ENCODE measurements around the gene IL17RB.

The IL17RB gene

DNA sequence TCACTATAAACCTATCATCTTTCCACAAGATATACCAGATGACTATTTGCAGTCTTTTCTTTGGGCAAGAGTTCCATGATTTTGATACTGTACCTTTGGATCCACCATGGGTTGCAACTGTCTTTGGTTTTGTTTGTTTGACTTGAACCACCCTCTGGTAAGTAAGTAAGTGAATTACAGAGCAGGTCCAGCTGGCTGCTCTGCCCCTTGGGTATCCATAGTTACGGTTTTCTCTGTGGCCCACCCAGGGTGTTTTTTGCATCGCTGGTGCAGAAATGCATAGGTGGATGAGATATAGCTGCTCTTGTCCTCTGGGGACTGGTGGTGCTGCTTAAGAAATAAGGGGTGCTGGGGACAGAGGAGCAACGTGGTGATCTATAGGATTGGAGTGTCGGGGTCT, 33.9 kb upstream of the IL17RB start:
- Histone ChIP-seq H3K27ac (ENCODE audit: low read depth in 2 of 2, low read length in 2 of 2) (no peak overlapping the region), H3K27me3 (ENCODE audit: control insufficient read depth in 2 of 2, insufficient read depth in 2 of 2, low read length in 2 of 2) (peaks cover 0 to 2% of the 10 kb centered on the region in 2 donors), H3K36me3 (ENCODE audit: control insufficient read depth in 2 of 2, insufficient read depth in 2 of 2, low read length in 2 of 2) (peaks cover 4% of the 10 kb centered on the region in 2 donors), H3K9me3 (ENCODE audit: control insufficient read depth in 2 of 2, low read length in 2 of 2) (no peaks in the 10 kb centered on the region), H3K4me1 (ENCODE audit: control insufficient read depth in 2 of 2, insufficient read depth in 2 of 2, low read length in 2 of 2) (peaks cover 2% of the 10 kb centered on the region in 2 donors), H3K4me3 (ENCODE audit: low read length in 2 of 2) (no peak overlapping the region), H3K9ac (ENCODE audit: low read depth in 1 of 2, low read length in 2 of 2) (no peak overlapping the region)

DNA sequence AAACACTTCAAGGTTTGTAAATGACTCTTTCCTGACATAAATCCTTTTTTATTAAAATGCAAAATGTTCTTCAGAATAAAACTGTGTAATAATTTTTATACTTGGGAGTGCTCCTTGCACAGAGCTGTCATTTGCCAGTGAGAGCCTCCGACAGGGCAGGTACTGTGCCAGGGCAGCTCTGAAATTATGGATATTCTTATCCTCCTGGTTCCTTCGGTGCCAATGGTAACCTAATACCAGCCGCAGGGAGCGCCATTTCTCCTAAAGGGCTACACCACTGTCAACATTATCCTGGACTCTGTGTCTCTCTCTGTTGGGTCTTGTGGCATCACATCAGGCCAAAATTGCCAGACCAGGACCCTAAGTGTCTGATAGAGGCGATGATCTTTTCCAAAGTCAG, 33.1 kb upstream of the IL17RB start:
- H3K4me1 ChIP-seq (ENCODE audit: control insufficient read depth in 2 of 2, insufficient read depth in 2 of 2, low read length in 2 of 2) = no peaks in the 10 kb centered on the region
- peaks cover 0 to 2% of the 10 kb centered on the region in 2 donors for H3K27me3 ChIP-seq (ENCODE audit: control insufficient read depth in 2 of 2, insufficient read depth in 2 of 2, low read length in 2 of 2)
- peaks cover 8 to 11% of the 10 kb centered on the region in 2 donors for H3K36me3 ChIP-seq (ENCODE audit: control insufficient read depth in 2 of 2, insufficient read depth in 2 of 2, low read length in 2 of 2)
- H3K9me3 ChIP-seq (ENCODE audit: control insufficient read depth in 2 of 2, low read length in 2 of 2) = no peaks in the 10 kb centered on the region
- no peak overlapping the region for H3K4me3 ChIP-seq (ENCODE audit: low read length in 2 of 2)
- no peak overlapping the region for H3K27ac ChIP-seq (ENCODE audit: low read depth in 2 of 2, low read length in 2 of 2)
- no peak overlapping the region for H3K9ac ChIP-seq (ENCODE audit: low read depth in 1 of 2, low read length in 2 of 2)

DNA sequence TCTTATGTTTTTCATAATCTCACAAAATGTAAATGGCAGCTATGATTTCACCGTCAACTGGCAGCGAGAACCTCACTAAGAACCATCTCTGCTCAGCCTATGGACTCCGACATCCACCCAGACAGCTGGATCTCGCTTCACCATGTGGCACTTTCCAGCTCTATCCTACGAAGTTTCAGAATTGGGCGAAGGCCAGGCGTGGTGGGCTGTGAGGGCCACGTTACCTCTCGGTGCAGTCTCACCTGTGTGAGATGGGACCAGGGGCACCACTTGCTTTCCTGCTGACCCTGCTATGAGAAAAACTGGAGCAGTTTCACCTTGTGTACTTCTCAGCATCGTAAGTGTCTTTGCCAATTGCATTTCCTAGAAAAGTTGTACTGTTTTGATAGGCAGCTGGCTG, 32.5 kb upstream of the IL17RB start:
- no peak overlapping the region for H3K9ac ChIP-seq (ENCODE audit: low read depth in 1 of 2, low read length in 2 of 2)
- peaks cover 12 to 14% of the 10 kb centered on the region in 2 donors for H3K36me3 ChIP-seq (ENCODE audit: control insufficient read depth in 2 of 2, insufficient read depth in 2 of 2, low read length in 2 of 2)
- peaks cover 0 to 2% of the 10 kb centered on the region in 2 donors for H3K27me3 ChIP-seq (ENCODE audit: control insufficient read depth in 2 of 2, insufficient read depth in 2 of 2, low read length in 2 of 2)
- no peak overlapping the region for H3K27ac ChIP-seq (ENCODE audit: low read depth in 2 of 2, low read length in 2 of 2)
- H3K4me1 ChIP-seq (ENCODE audit: control insufficient read depth in 2 of 2, insufficient read depth in 2 of 2, low read length in 2 of 2) = no peaks in the 10 kb centered on the region
- no peaks in the 10 kb centered on the region for H3K9me3 ChIP-seq (ENCODE audit: control insufficient read depth in 2 of 2, low read length in 2 of 2)
- no peak overlapping the region for H3K4me3 ChIP-seq (ENCODE audit: low read length in 2 of 2)

DNA sequence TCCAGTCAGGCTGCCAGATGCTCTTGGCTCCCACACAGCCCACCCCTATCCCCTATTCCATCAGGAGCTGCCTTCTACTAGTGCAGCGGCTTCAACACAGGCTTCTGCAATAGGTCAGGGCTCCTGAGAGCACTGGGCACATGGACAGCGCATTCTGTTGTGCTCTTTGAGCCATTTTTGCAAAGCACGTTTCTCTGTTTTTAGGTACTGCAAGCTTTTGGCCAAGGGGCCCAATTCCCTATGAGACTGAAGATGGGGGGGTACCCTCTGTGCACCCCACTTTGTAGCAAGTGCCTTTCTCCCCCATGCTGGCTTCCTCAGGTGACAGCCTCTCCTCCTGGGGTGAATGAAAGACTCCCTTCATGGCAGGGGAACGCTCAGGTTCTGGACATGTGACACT, 31.3 kb upstream of the IL17RB start:
- H3K4me1 ChIP-seq (ENCODE audit: control insufficient read depth in 2 of 2, insufficient read depth in 2 of 2, low read length in 2 of 2) = no peaks in the 10 kb centered on the region
- H3K4me3 ChIP-seq (ENCODE audit: low read length in 2 of 2) = no peak overlapping the region
- peaks cover 0 to 2% of the 10 kb centered on the region in 2 donors for H3K27me3 ChIP-seq (ENCODE audit: control insufficient read depth in 2 of 2, insufficient read depth in 2 of 2, low read length in 2 of 2)
- no peak overlapping the region for H3K27ac ChIP-seq (ENCODE audit: low read depth in 2 of 2, low read length in 2 of 2)
- peaks cover 16 to 25% of the 10 kb centered on the region in 2 donors for H3K36me3 ChIP-seq (ENCODE audit: control insufficient read depth in 2 of 2, insufficient read depth in 2 of 2, low read length in 2 of 2)
- no peaks in the 10 kb centered on the region for H3K9me3 ChIP-seq (ENCODE audit: control insufficient read depth in 2 of 2, low read length in 2 of 2)
- no peak overlapping the region for H3K9ac ChIP-seq (ENCODE audit: low read depth in 1 of 2, low read length in 2 of 2)

DNA sequence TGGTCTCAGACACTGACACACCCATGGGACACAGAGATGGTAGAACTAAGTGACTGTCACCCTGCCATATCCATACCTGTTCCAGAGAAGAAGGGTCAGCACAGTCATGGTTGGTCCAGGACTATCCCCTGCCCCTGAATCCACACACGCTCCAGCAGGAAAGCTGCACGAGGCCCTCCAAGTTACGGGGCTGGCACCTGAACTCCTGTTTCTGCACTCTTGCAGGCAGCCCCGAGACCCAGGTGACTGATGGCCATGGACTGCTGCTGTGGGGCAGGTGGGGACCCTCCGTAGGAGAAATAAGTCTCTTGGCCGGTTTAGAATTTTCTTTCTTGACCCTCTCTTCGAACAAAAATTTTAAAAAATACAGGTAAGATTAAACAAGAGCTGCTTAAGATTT, 30.7 kb upstream of the IL17RB start:
- Histone ChIP-seq H3K9me3 (ENCODE audit: control insufficient read depth in 2 of 2, low read length in 2 of 2) (no peaks in the 10 kb centered on the region), H3K4me3 (ENCODE audit: low read length in 2 of 2) (no peak overlapping the region), H3K9ac (ENCODE audit: low read depth in 1 of 2, low read length in 2 of 2) (no peak overlapping the region), H3K4me1 (ENCODE audit: control insufficient read depth in 2 of 2, insufficient read depth in 2 of 2, low read length in 2 of 2) (no peaks in the 10 kb centered on the region), H3K27ac (ENCODE audit: low read depth in 2 of 2, low read length in 2 of 2) (no peak overlapping the region), H3K36me3 (ENCODE audit: control insufficient read depth in 2 of 2, insufficient read depth in 2 of 2, low read length in 2 of 2) (peaks cover 16 to 31% of the 10 kb centered on the region in 2 donors), H3K27me3 (ENCODE audit: control insufficient read depth in 2 of 2, insufficient read depth in 2 of 2, low read length in 2 of 2) (peaks cover 0 to 2% of the 10 kb centered on the region in 2 donors)

DNA sequence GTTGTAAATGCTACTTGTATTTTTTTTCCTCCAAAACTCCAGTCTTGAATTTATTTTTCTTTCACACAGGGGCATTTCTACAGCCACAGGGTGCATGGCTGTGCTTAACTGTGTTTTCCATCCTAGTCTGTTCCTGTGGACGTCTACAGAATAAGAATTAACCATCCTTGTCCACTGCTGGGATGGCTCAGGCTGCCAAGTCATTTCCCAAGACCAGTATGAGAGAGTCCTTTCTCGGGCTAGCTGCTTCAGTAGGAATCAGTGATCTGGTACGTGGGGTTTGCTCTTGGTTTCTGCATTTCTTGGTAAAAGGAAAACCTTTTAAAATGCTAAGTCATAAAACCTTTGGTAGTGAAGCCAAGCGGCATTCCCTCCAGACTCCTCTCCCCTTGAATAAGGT, 29.9 kb upstream of the IL17RB start:
- H3K4me3 ChIP-seq (ENCODE audit: low read length in 2 of 2) = no peak overlapping the region
- H3K4me1 ChIP-seq (ENCODE audit: control insufficient read depth in 2 of 2, insufficient read depth in 2 of 2, low read length in 2 of 2) = no peaks in the 10 kb centered on the region
- no peak overlapping the region for H3K27ac ChIP-seq (ENCODE audit: low read depth in 2 of 2, low read length in 2 of 2)

DNA sequence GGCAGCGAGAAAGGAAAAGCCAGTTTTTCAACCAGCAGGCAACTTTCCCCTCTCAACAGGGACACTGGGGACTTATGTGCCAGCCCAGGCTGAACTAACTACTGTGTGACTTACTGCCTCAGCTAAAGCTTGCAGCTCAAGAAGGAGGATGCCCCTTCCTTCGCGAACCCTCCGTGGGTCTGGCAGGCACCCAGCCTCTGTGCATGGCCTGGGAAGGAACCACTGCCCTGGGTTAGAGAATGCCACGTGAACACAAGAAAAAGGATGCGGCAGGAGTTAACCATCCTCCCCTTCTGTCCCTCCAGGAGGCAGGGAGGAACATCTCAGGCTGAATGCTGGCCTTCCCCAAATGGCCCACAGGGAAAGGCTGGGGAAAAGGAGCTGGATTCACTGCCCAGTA, 29.2 kb upstream of the IL17RB start:
- peaks cover 20 to 36% of the 10 kb centered on the region in 2 donors for H3K36me3 ChIP-seq (ENCODE audit: control insufficient read depth in 2 of 2, insufficient read depth in 2 of 2, low read length in 2 of 2)
- peaks cover 0 to 2% of the 10 kb centered on the region in 2 donors for H3K27me3 ChIP-seq (ENCODE audit: control insufficient read depth in 2 of 2, insufficient read depth in 2 of 2, low read length in 2 of 2)
- H3K4me3 ChIP-seq (ENCODE audit: low read length in 2 of 2) = no peak overlapping the region
- no peak overlapping the region for H3K27ac ChIP-seq (ENCODE audit: low read depth in 2 of 2, low read length in 2 of 2)
- H3K9me3 ChIP-seq (ENCODE audit: control insufficient read depth in 2 of 2, low read length in 2 of 2) = no peaks in the 10 kb centered on the region
- no peaks in the 10 kb centered on the region for H3K4me1 ChIP-seq (ENCODE audit: control insufficient read depth in 2 of 2, insufficient read depth in 2 of 2, low read length in 2 of 2)
- H3K9ac ChIP-seq (ENCODE audit: low read depth in 1 of 2, low read length in 2 of 2) = no peak overlapping the region

More for the DNA sequence above, 29.9 kb upstream of the IL17RB start:
- peaks cover 0 to 2% of the 10 kb centered on the region in 2 donors for H3K27me3 ChIP-seq (ENCODE audit: control insufficient read depth in 2 of 2, insufficient read depth in 2 of 2, low read length in 2 of 2)
- no peaks in the 10 kb centered on the region for H3K9me3 ChIP-seq (ENCODE audit: control insufficient read depth in 2 of 2, low read length in 2 of 2)
- H3K36me3 ChIP-seq (ENCODE audit: control insufficient read depth in 2 of 2, insufficient read depth in 2 of 2, low read length in 2 of 2) = peaks cover 20 to 36% of the 10 kb centered on the region in 2 donors
- H3K9ac ChIP-seq (ENCODE audit: low read depth in 1 of 2, low read length in 2 of 2) = no peak overlapping the region

DNA sequence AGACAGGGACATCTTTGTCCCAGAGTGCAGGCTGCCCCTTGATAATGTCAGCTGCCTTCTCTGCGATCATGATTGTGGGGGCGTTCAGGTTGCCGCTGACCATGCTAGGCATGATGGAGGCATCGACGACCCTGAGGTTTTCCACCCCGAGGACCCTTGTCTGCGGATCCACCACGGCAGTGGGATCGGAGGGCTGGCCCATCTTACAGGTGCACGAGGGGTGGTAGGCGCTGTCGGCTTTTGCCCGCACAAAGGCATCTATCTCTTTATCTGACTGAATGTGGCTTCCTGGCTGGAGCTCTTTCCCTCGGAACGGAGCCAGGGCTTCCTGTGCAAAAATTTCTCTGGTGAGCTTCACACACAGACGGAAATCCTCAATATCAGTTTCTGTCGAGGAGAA, 28.6 kb upstream of the IL17RB start:
- no peaks in the 10 kb centered on the region for H3K4me1 ChIP-seq (ENCODE audit: control insufficient read depth in 2 of 2, insufficient read depth in 2 of 2, low read length in 2 of 2)
- peaks cover 0 to 2% of the 10 kb centered on the region in 2 donors for H3K27me3 ChIP-seq (ENCODE audit: control insufficient read depth in 2 of 2, insufficient read depth in 2 of 2, low read length in 2 of 2)
- no peaks in the 10 kb centered on the region for H3K9me3 ChIP-seq (ENCODE audit: control insufficient read depth in 2 of 2, low read length in 2 of 2)
- H3K4me3 ChIP-seq (ENCODE audit: low read length in 2 of 2) = no peak overlapping the region
- no peak overlapping the region for H3K9ac ChIP-seq (ENCODE audit: low read depth in 1 of 2, low read length in 2 of 2)
- no peak overlapping the region for H3K27ac ChIP-seq (ENCODE audit: low read depth in 2 of 2, low read length in 2 of 2)
- H3K36me3 ChIP-seq (ENCODE audit: control insufficient read depth in 2 of 2, insufficient read depth in 2 of 2, low read length in 2 of 2) = peaks cover 20 to 39% of the 10 kb centered on the region in 2 donors

DNA sequence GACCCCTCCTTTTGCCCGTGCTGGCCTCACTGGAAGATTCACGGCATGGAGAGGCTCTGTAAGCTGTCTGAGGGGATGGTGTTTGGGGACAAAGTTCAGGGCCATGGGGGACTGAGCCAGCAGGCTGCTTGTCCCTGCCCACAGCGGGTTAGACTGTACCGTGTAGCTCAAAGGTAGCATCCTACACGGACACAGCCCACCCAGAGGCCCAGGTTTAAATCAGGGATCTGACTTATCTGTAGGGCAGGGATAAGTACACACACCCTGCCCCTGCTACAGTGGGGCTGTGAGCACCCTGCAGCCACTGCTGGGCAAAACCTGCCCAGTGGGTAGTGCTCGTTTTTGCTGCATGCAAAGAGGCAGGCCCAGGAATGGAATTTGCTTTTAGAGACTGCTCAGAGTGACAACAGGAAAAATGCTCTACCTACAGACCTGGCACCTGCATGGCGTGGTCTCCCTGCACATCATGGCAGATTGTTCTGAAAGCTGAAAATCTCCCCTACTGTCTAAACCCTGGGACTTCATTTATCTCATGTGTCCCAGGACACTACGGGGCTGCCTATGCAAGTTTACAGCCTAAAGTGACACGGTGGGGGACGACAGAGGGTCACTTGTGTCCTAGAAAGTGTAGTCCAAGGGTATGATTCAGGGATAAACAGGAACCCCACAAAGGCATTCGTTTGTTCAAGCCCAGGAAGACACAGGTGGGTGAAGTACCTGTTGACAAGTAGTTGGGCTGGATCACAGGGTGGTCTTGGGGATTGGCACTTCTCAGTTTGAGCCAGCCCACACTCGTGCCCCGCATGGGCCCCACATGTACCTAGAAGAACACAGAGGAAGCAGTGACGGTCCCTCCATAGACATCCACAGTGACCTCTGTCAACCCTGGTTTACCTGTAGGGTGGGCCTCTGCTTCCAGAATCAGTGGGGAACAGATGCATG, 27.9 kb upstream of the IL17RB start:
- H3K27me3 ChIP-seq (ENCODE audit: control insufficient read depth in 2 of 2, insufficient read depth in 2 of 2, low read length in 2 of 2) = peaks cover 0 to 2% of the 10 kb centered on the region in 2 donors
- no peak overlapping the region for H3K9ac ChIP-seq (ENCODE audit: low read depth in 1 of 2, low read length in 2 of 2)
- no peaks in the 10 kb centered on the region for H3K4me1 ChIP-seq (ENCODE audit: control insufficient read depth in 2 of 2, insufficient read depth in 2 of 2, low read length in 2 of 2)
- H3K36me3 ChIP-seq (ENCODE audit: control insufficient read depth in 2 of 2, insufficient read depth in 2 of 2, low read length in 2 of 2) = peaks cover 20 to 42% of the 10 kb centered on the region in 2 donors
- H3K27ac ChIP-seq (ENCODE audit: low read depth in 2 of 2, low read length in 2 of 2) = no peak overlapping the region
- no peak overlapping the region for H3K4me3 ChIP-seq (ENCODE audit: low read length in 2 of 2)
- no peaks in the 10 kb centered on the region for H3K9me3 ChIP-seq (ENCODE audit: control insufficient read depth in 2 of 2, low read length in 2 of 2)

DNA sequence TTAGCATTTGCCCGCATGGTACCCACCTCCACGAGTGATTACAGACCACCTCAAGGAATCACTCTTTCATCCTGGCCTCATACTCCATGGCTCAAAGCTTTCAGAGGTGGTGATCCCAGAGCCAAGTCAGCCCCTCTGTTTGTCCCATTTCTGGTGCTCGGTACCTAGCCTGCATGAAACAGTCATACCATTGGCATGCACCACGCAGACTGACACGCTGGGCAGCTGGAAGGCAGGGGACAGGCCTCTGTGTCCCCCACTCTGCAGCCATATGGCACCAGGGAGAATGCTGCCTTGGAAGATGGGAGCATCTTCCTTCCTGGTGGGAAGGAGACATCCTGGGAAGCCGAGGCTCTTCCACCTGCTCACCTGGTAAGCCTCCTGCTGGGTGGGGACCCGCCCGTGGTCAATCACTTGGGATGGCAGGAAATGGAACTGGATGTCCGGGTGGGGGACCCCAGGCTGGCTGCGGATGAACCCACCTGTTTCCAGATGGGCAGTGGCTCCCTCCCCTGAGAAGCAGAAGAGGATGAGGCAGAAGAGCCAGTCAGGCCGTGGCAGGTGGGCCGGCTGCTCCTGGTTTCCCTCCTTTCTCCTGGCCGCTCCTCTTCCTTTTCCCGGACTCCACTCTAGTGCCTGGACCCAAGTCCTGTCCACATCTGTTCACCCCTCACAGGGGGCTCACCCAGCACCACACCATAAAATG, 27.1 kb upstream of the IL17RB start:
- no peaks in the 10 kb centered on the region for H3K9me3 ChIP-seq (ENCODE audit: control insufficient read depth in 2 of 2, low read length in 2 of 2)
- H3K36me3 ChIP-seq (ENCODE audit: control insufficient read depth in 2 of 2, insufficient read depth in 2 of 2, low read length in 2 of 2) = peaks cover 20 to 42% of the 10 kb centered on the region in 2 donors
- no peaks in the 10 kb centered on the region for H3K4me1 ChIP-seq (ENCODE audit: control insufficient read depth in 2 of 2, insufficient read depth in 2 of 2, low read length in 2 of 2)
- H3K27me3 ChIP-seq (ENCODE audit: control insufficient read depth in 2 of 2, insufficient read depth in 2 of 2, low read length in 2 of 2) = no peaks in the 10 kb centered on the region
- no peak overlapping the region for H3K27ac ChIP-seq (ENCODE audit: low read depth in 2 of 2, low read length in 2 of 2)
- no peak overlapping the region for H3K9ac ChIP-seq (ENCODE audit: low read depth in 1 of 2, low read length in 2 of 2)
- H3K4me3 ChIP-seq (ENCODE audit: low read length in 2 of 2) = no peak overlapping the region

Data from mucosa of rectum (tissue), 2 donors.